ENCODE results near the gene CGB5. TPM values are rescaled to one million over a fixed set of nuclear protein-coding genes. Genes with fewer than 3 reads are reported as not detected.
"Not testable (repeated sequence)": the region's sequence is repeated elsewhere in the genome, so short reads cannot be mapped to it uniquely, and the experiment has no call there.

Gene CGB5
- total and polyA plus RNA-seq, 12 donors: 0.72 TPM; not detected in 11

GRCh38 chr19:49042177-49042576, 1.5 kb upstream of the CGB5 start:
- 74 to 84% (median 77%) methylated on average over 15 to 17 of the region's 17 CpGs for WGBS, 4 donors
- no peak for DNase-seq
- no peaks in the 10 kb centered on the region for H3K9me3 ChIP-seq (replicated peaks in 1 of 3)
- H3K27ac ChIP-seq: no peak overlapping the region
- H3K4me1 ChIP-seq (replicated peaks in 1 of 2): no peaks in the 10 kb centered on the region
- TF ChIP-seq CTCF (IDR thresholded peaks at IDR 0.05) (no peak), POLR2A (IDR thresholded peaks at IDR 0.05) (no peak)
- no peaks in the 10 kb centered on the region for H3K36me3 ChIP-seq (replicated peaks in 1 of 2)
- H3K27me3 ChIP-seq: no peaks in the 10 kb centered on the region
- intact Hi-C loops (cut with DNase I): no loop called here
- no peak overlapping the region for H3K4me3 ChIP-seq

GRCh38 chr19:49042666-49043065, 982 bp upstream of the CGB5 start:
- not testable (repeated sequence) for H3K36me3 ChIP-seq (replicated peaks in 1 of 2)

DNA sequence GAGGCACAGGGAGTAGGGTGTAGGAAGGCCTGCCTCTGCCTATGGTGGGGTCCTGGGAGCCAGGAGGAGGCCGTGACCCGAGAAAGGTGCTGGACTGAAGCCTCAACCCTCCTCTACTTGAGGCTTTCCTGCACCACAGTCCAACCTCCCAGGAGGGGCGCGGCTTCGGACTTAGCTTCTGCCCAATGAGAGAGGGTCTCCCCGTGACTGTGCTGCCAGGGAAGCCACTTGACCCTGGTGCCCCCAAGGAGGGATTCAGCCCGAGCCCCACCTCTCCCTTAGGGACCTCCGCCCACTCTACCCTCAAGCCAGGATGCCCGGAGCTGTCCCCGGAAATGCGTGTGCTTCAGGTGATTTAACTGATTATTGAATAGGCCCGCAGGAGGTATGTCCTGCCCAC, 5.4 kb downstream of the CGB5 start, which contains the start of gene CGB8:
Gene CGB8 (minus strand): TSS at position 101 of the 400 bp plus-strand sequence. CDS start 372 bp downstream, outside the sequence.
- H3K27ac ChIP-seq; DNase-seq; H3K9me3 ChIP-seq (replicated peaks in 1 of 3); H3K36me3 ChIP-seq (replicated peaks in 1 of 2); intact Hi-C loops (cut with DNase I); H3K4me1 ChIP-seq (replicated peaks in 1 of 2); H3K27me3 ChIP-seq; H3K4me3 ChIP-seq: not testable (repeated sequence)
- WGBS, 4 donors: 80 to 100% (median 85%) methylated on average over 3 to 10 of the region's 12 CpGs

More at GRCh38 chr19:49042666-49043065, 982 bp upstream of the CGB5 start:
- H3K9me3 ChIP-seq (replicated peaks in 1 of 3); H3K27ac ChIP-seq; H3K4me3 ChIP-seq; DNase-seq; H3K4me1 ChIP-seq (replicated peaks in 1 of 2); intact Hi-C loops (cut with DNase I); H3K27me3 ChIP-seq: not testable (repeated sequence)
- 68 to 91% (median 78%) methylated on average over 2 to 3 of the region's 4 CpGs for WGBS, 4 donors

DNA sequence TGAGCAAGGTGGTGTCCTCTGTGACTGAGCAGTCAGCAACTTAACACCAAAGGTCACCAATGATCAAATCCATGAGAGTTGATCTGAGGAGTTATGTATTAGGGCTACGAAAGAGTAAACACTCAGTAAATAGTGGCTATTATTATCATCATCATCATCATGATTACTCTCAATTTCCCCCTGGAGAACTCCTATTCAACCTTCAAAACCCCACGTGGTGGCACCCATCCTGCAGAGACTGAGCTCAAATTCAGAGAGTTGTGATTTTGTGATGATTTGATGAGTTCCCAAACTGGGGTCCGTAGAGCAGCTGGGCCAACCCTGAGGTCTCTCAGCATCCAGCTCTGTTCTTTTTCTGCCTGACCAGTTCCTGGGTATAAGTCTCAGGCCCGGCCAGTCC, 6.2 kb downstream of the CGB5 start:
- H3K36me3 ChIP-seq (replicated peaks in 1 of 2); H3K4me1 ChIP-seq (replicated peaks in 1 of 2); DNase-seq; intact Hi-C loops (cut with DNase I); H3K27me3 ChIP-seq; H3K9me3 ChIP-seq (replicated peaks in 1 of 3); H3K27ac ChIP-seq; H3K4me3 ChIP-seq: not testable (repeated sequence)
- 66 to 80% (median 79%) methylated on average over 2 to 3 of the region's 4 CpGs for WGBS, 4 donors

GRCh38 chr19:49050376-49051033, 6.9 kb downstream of the CGB5 start:
- WGBS, 4 donors: 72 to 81% (median 77%) methylated on average over 11 to 24 of the region's 24 CpGs

GRCh38 chr19:49056101-49056901, 12.7 kb downstream of the CGB5 start:
- Histone ChIP-seq H3K27ac (no peak overlapping the region), H3K4me1 (replicated peaks in 1 of 2) (peaks cover 0 to 22% of the 10 kb centered on the region in 2 donors), H3K9me3 (replicated peaks in 1 of 3) (no peaks in the 10 kb centered on the region), H3K4me3 (peak overlapping the region in 2 of 4 donors; percentile 6 to 48), H3K36me3 (replicated peaks in 1 of 2) (no peaks in the 10 kb centered on the region), H3K27me3 (peaks cover 5% of the 10 kb centered on the region)
- 0 to 2% (median 2%) methylated on average over 5 to 63 of the region's 63 CpGs for WGBS, 4 donors
- peak in 6 of 7 donors; percentile 26 to 56 (median 46) for DNase-seq
- intact Hi-C loops (cut with DNase I): no loop called here
- TF ChIP-seq CTCF (IDR thresholded peaks at IDR 0.05): peak in 3 of 6 experiments; percentile 22 to 34 (median 24)
- TF ChIP-seq POLR2A (IDR thresholded peaks at IDR 0.05): no peak

More at GRCh38 chr19:49050376-49051033, 6.9 kb downstream of the CGB5 start:
- intact Hi-C loops (cut with DNase I); H3K27me3 ChIP-seq; DNase-seq; H3K36me3 ChIP-seq (replicated peaks in 1 of 2); H3K9me3 ChIP-seq (replicated peaks in 1 of 3); H3K4me3 ChIP-seq; H3K4me1 ChIP-seq (replicated peaks in 1 of 2); H3K27ac ChIP-seq: not testable (repeated sequence)

GRCh38 chr19:49056902-49057596, 13.4 kb downstream of the CGB5 start:
- DNase-seq; H3K9me3 ChIP-seq (replicated peaks in 1 of 3); H3K27me3 ChIP-seq; intact Hi-C loops (cut with DNase I); H3K36me3 ChIP-seq (replicated peaks in 1 of 2); H3K27ac ChIP-seq: not testable (repeated sequence)
- Histone ChIP-seq H3K4me1 (replicated peaks in 1 of 2) (peaks cover 0 to 22% of the 10 kb centered on the region in 2 donors), H3K4me3 (peak overlapping the region in 1 of 4 donors; percentile 48)
- 13 to 21% (median 18%) methylated on average over 20 to 34 of the region's 34 CpGs for WGBS, 4 donors
